OCI-LY3 (cell line): ENCODE results near the gene RPS6KA1.

Experiments
- H2AFZ ChIP-seq: fragments of 200-600, 300-600 bp; shearing (Covaris generic); 2 replicates; pipeline ENCODE4 v1.6.0; 2014; ENCODE audit warnings: antibody characterized with exemption, low read depth, low read length
- H3K27ac ChIP-seq: fragments of 200-600, 300-600 bp; sonication (generic); 2 replicates; pipeline ENCODE4 v1.5.1; 2014; ENCODE audit warnings: mild to moderate bottlenecking, low read length, moderate library complexity, mixed read lengths
- H3K27me3 ChIP-seq: fragments of 200-600, 300-600 bp; sonication (generic); 2 replicates; pipeline ENCODE4 v1.6.1; 2014; ENCODE audit warnings: low read depth, low read length, mixed read lengths
- H3K36me3 ChIP-seq: fragments of 200-600, 300-600 bp; sonication (generic); replicated peaks from 2 replicates; pipeline ENCODE3; 2014; ENCODE audit warnings: low read depth, low read length, mixed read lengths
- H3K4me1 ChIP-seq: fragments of 300-600, 200-600 bp; sonication (generic); 2 replicates; pipeline ENCODE4 v1.6.1; 2014; ENCODE audit warnings: low read length, mixed read lengths
- H3K4me2 ChIP-seq: fragments of 200-600, 300-600 bp; sonication (generic); 2 replicates; pipeline ENCODE4 v1.6.1; 2014; ENCODE audit warnings: low read length, mixed read lengths
- H3K4me3 ChIP-seq: fragments of 300-600, 200-600 bp; sonication (generic); 2 replicates; pipeline ENCODE4 v1.5.1; 2014; ENCODE audit warnings: antibody characterized with exemption, mild to moderate bottlenecking, low read length, moderate library complexity
- H3K79me2 ChIP-seq: fragments of 300-600, 200-600 bp; shearing (Covaris generic); 2 replicates; pipeline ENCODE4 v1.6.1; 2014; ENCODE audit warnings: mild to moderate bottlenecking, low read length, mixed read lengths
- H3K9ac ChIP-seq: fragments of 300-600, 200-600 bp; shearing (Covaris generic); 2 replicates; pipeline ENCODE4 v1.6.0; 2014; ENCODE audit warnings: mild to moderate bottlenecking, low read length, moderate library complexity
- H3K9me3 ChIP-seq: fragments of 200-600, 300-600 bp; shearing (Covaris generic); 2 replicates; pipeline ENCODE4 v1.6.1; 2014; ENCODE audit warnings: low read length, mixed read lengths; ENCODE audit not compliant: insufficient read depth
- H4K20me1 ChIP-seq: fragments of 200-600, 300-600 bp; sonication (generic); 2 replicates; pipeline ENCODE4 v1.6.1; 2016; ENCODE audit warnings: low read length, mixed read lengths; ENCODE audit not compliant: insufficient read depth
- EZH2phosphoT487 ChIP-seq: fragments of 200-600 bp; shearing (Covaris generic); IDR thresholded peaks from 2 replicates; pipeline ENCODE4 v1.6.1; 2018; ENCODE audit warnings: antibody characterized with exemption, mixed run types, low read depth
- TF ChIP-seq, protein P1 (sequence below): fragments of 200-600, 300-600 bp; sonication (generic); IDR thresholded peaks from 2 replicates; pipeline ENCODE4 v1.5.1; 2014; ENCODE audit warnings: antibody characterized with exemption, low read length, low read depth

The RPS6KA1 gene

DNA sequence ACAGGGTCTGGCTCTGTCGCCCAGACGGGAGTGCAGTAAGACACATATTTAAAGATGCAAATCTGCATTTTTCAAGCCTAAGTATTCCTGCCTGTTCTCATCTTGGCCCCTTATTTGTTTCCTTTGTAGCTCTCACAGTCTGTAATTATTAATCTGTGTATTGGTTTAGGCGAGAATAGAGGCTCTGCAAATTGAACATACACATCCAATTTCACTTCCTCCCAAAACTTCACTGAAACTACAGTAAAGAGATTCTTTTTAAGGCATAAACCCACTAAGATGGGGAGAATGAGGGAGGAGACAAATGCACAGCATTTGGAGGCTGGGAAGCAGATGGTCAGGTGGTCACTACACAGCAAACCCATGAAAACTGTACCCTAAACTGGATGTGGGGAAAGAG lies 36.3 kb upstream of the RPS6KA1 start:
- Histone ChIP-seq H2AFZ (no peak overlapping the region), H3K79me2 (no peaks in the 10 kb centered on the region), H3K9ac (peak overlapping the region; percentile 12; the same call in 1 of the 2 replicates), H3K4me3 (peak overlapping the region; percentile 46), H3K36me3 (no peaks in the 10 kb centered on the region), H3K4me1 (peaks cover 23% of the 10 kb centered on the region), H3K27me3 (no peaks in the 10 kb centered on the region), H3K4me2 (peak overlapping the region; percentile 74), H4K20me1 (no peaks in the 10 kb centered on the region), H3K27ac (no peak overlapping the region), H3K9me3 (no peaks in the 10 kb centered on the region)
- no peak for TF ChIP-seq EZH2phosphoT487
- TF ChIP-seq, protein P1, sequence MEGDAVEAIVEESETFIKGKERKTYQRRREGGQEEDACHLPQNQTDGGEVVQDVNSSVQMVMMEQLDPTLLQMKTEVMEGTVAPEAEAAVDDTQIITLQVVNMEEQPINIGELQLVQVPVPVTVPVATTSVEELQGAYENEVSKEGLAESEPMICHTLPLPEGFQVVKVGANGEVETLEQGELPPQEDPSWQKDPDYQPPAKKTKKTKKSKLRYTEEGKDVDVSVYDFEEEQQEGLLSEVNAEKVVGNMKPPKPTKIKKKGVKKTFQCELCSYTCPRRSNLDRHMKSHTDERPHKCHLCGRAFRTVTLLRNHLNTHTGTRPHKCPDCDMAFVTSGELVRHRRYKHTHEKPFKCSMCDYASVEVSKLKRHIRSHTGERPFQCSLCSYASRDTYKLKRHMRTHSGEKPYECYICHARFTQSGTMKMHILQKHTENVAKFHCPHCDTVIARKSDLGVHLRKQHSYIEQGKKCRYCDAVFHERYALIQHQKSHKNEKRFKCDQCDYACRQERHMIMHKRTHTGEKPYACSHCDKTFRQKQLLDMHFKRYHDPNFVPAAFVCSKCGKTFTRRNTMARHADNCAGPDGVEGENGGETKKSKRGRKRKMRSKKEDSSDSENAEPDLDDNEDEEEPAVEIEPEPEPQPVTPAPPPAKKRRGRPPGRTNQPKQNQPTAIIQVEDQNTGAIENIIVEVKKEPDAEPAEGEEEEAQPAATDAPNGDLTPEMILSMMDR: no peak

DNA sequence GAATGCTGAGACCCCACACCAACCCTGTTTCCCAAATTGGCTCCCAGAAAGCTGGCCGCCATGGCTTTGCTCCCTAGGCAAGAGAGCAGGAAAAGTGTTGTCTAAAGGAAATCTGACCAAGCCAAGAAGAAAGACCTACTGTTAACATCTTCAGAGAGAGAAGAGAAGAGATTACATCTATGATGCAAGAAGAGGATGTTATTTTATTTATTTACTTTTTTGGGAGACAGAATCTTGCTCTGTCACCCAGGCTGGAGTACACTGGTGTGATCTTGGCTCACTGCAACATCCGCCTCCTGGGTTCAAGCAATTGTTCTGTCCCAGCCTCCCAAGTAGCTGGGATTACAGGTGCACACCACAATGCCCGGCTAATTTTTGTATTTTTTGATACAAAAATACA lies 35.6 kb upstream of the RPS6KA1 start:
- Histone ChIP-seq H4K20me1 (no peaks in the 10 kb centered on the region), H3K36me3 (no peaks in the 10 kb centered on the region), H3K27ac (no peak overlapping the region), H3K4me3 (no peak overlapping the region), H3K79me2 (no peaks in the 10 kb centered on the region), H3K4me2 (peak overlapping the region; percentile 74; the same call in 1 of the 2 replicates), H3K4me1 (peaks cover 23% of the 10 kb centered on the region), H3K9ac (no peak overlapping the region), H2AFZ (no peak overlapping the region), H3K27me3 (no peaks in the 10 kb centered on the region), H3K9me3 (no peaks in the 10 kb centered on the region)
- TF ChIP-seq, protein P1: no peak
- TF ChIP-seq EZH2phosphoT487: no peak

DNA sequence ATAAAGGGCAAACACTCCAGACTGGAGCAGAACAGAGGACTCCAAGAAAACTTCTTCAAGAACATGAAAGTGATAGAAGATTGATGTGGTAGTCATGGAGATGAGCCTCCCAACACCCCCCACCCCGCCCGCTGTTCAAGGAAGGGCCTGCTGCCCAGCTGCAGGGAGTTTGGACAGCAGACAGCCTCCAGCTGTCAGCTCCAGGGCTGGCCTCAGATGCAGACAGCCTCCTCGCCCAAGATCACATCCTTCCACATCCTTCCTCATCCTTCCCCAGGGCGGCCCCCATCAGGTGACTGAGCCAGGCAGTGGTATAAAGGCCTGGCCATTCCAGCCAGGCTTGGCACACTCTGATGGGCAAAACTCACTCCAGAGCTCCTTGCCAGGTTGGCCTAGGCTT lies 32.7 kb upstream of the RPS6KA1 start:
- peaks cover 26% of the 10 kb centered on the region for H3K4me1 ChIP-seq
- no peak overlapping the region for H2AFZ ChIP-seq
- no peaks in the 10 kb centered on the region for H3K9me3 ChIP-seq
- TF ChIP-seq, protein P1: no peak
- no peak for TF ChIP-seq EZH2phosphoT487
- no peak overlapping the region for H3K4me2 ChIP-seq
- no peak overlapping the region for H3K9ac ChIP-seq
- H4K20me1 ChIP-seq: no peaks in the 10 kb centered on the region
- no peak overlapping the region for H3K4me3 ChIP-seq
- no peaks in the 10 kb centered on the region for H3K36me3 ChIP-seq
- H3K27ac ChIP-seq: no peak overlapping the region
- no peaks in the 10 kb centered on the region for H3K27me3 ChIP-seq
- no peaks in the 10 kb centered on the region; the same call in 1 of the 2 replicates for H3K79me2 ChIP-seq

DNA sequence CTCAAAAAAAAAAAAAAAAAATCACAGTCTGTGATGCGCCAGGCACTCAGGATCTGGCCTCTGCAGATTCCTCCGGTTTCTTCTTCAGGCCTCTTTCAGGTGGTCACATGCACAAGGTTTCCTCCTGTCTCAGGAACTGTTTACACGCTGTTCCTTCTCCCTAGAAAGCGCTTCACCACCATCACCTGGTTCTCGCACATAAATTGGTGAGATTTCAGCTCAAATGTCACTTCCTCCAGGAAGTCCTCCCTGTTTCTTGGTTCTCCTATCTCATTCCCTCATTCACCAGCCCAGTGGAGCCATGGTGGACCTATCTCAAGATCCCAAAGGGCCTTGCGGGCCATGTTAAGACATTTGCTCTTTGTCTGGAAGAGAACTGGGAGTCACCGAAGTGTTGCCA lies 30.7 kb upstream of the RPS6KA1 start:
- Histone ChIP-seq H3K4me1 (peaks cover 13% of the 10 kb centered on the region), H3K4me3 (no peak overlapping the region), H3K9ac (no peak overlapping the region), H4K20me1 (no peaks in the 10 kb centered on the region), H2AFZ (no peak overlapping the region), H3K36me3 (no peaks in the 10 kb centered on the region), H3K4me2 (no peak overlapping the region), H3K27me3 (no peaks in the 10 kb centered on the region), H3K27ac (no peak overlapping the region), H3K9me3 (no peaks in the 10 kb centered on the region), H3K79me2 (no peaks in the 10 kb centered on the region; the same call in 1 of the 2 replicates)
- no peak for TF ChIP-seq EZH2phosphoT487
- TF ChIP-seq, protein P1: no peak
